ENCODE measurements around the gene GPR162. TPM values are rescaled to one million over a fixed set of nuclear protein-coding genes. Genes with fewer than 3 reads are reported as not detected.

Gene GPR162
- total RNA-seq, 1 donor from 2014 or later = 21.5 TPM

DNA sequence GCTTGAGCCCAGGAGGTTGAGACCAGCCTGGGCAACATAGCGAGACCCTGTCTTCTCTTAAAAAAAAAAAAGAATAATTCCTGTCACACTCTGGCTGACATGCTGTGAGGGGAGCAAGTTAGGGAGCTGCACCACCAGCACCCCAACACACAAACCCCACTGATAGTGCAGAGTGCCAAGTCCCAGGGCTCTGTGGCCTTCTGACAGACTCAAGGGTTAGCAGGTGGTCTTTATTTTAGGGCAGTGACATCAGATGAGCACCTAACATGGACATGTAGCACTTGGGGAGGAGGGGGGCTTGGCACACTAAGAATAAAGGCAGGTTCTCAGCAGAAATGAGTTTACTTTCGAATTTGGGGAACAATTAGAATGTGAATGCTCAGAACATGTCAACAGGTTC, 37.2 kb downstream of the GPR162 start:
- Histone ChIP-seq H3K36me3 (peaks cover 88% of the 10 kb centered on the region), H3K4me3 (no peak overlapping the region), H3K27me3 (ENCODE audit: low read depth) (no peaks in the 10 kb centered on the region), H3K4me1 (no peaks in the 10 kb centered on the region), H3K27ac (no peak overlapping the region), H3K9me3 (no peaks in the 10 kb centered on the region)
- intact Hi-C loops (cut with DNase I) = no loop called here
- ATAC-seq (no peak), DNase-seq (no peak)
- TF ChIP-seq, protein P1, sequence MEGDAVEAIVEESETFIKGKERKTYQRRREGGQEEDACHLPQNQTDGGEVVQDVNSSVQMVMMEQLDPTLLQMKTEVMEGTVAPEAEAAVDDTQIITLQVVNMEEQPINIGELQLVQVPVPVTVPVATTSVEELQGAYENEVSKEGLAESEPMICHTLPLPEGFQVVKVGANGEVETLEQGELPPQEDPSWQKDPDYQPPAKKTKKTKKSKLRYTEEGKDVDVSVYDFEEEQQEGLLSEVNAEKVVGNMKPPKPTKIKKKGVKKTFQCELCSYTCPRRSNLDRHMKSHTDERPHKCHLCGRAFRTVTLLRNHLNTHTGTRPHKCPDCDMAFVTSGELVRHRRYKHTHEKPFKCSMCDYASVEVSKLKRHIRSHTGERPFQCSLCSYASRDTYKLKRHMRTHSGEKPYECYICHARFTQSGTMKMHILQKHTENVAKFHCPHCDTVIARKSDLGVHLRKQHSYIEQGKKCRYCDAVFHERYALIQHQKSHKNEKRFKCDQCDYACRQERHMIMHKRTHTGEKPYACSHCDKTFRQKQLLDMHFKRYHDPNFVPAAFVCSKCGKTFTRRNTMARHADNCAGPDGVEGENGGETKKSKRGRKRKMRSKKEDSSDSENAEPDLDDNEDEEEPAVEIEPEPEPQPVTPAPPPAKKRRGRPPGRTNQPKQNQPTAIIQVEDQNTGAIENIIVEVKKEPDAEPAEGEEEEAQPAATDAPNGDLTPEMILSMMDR (IDR thresholded peaks at IDR 0.05) = no peak

DNA sequence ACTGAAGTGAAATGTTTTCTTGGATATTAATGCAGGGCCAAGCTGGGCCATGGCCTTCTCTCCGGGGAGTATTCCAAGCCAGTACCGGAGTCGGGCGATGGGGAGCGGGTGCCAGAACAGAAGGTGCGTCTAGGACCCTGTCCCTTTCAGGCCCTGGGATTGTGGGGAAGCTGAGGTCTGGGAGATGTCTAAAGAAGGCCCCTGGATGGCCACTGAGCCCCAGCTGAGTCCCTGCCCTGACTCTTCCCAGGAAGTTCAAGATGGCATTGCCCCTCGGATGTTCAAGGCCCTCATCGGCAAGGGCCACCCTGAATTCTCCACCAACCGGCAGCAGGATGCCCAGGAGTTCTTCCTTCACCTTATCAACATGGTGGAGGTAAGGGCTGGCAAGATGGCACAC, 38.5 kb downstream of the GPR162 start:
- peaks cover 100% of the 10 kb centered on the region for H3K36me3 ChIP-seq
- no peaks in the 10 kb centered on the region for H3K27me3 ChIP-seq (ENCODE audit: low read depth)
- no peak for DNase-seq
- no peak for ATAC-seq
- no peak overlapping the region for H3K4me3 ChIP-seq
- H3K9me3 ChIP-seq = no peaks in the 10 kb centered on the region
- no peak overlapping the region for H3K27ac ChIP-seq
- intact Hi-C loops (cut with DNase I) = no loop called here
- H3K4me1 ChIP-seq = no peaks in the 10 kb centered on the region
- TF ChIP-seq, protein P1 (IDR thresholded peaks at IDR 0.05) = no peak

DNA sequence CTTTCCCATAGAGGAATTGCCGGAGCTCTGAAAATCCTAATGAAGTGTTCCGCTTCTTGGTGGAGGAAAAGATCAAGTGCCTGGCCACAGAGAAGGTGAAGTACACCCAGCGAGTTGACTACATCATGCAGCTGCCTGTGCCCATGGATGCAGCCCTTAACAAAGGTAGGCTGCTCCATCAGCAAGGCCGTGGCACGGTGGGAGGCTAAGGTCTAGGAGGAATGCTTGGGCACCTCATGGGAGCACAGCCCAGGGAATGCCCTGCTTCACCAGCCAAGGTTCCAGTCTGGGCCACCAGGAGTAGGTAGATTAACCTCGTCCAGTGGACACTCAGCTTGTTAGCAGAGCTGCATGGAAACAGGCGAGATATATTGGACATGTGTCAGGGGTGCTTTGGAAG, 39.3 kb downstream of the GPR162 start:
- intact Hi-C loops (cut with DNase I) = no loop called here
- TF ChIP-seq, protein P1 (IDR thresholded peaks at IDR 0.05) = no peak
- no peaks in the 10 kb centered on the region for H3K27me3 ChIP-seq (ENCODE audit: low read depth)
- no peaks in the 10 kb centered on the region for H3K4me1 ChIP-seq
- ATAC-seq = no peak
- H3K36me3 ChIP-seq = peaks cover 99% of the 10 kb centered on the region
- H3K4me3 ChIP-seq = no peak overlapping the region
- no peak overlapping the region for H3K27ac ChIP-seq
- no peaks in the 10 kb centered on the region for H3K9me3 ChIP-seq
- no peak for DNase-seq

DNA sequence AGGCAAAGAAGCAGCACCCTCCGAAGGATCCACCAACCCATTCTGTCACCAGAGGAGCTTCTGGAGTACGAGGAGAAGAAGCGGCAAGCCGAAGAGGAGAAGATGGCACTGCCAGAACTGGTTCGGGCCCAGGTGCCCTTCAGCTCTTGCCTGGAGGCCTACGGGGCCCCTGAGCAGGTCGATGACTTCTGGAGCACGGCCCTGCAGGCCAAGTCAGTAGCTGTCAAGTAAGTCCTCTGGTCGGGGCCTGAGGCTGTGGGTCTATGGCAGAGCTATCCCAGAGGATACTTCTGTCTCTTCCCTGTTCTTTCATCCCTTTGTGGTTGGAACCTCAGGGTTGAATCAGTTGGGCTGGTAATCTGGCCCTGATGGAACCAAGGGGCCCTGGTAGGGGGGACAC, 39.8 kb downstream of the GPR162 start:
- ATAC-seq = no peak
- H3K36me3 ChIP-seq = peaks cover 96% of the 10 kb centered on the region
- intact Hi-C loops (cut with DNase I) = no loop called here

DNA sequence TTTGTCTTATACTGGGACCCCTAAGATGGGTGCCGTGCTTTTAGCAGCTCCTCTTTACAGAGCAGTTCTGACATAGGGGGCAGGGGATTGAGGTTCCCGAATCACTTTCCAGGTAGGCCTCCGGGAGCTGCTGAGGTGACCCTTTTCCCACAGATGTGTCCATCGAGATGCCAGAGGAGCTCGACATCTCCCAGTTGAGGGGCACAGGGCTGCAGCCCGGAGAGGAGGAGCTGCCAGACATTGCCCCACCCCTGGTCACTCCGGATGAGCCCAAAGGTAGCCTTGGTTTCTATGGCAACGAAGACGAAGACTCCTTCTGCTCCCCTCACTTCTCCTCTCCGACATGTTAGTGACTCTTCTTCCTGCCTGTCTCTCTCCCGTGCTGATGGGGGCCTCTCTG, 41.4 kb downstream of the GPR162 start:
- ATAC-seq (no peak), DNase-seq (no peak)
- Histone ChIP-seq H3K27ac (no peak overlapping the region), H3K9me3 (no peaks in the 10 kb centered on the region), H3K27me3 (ENCODE audit: low read depth) (no peaks in the 10 kb centered on the region), H3K4me3 (no peak overlapping the region), H3K36me3 (peaks cover 80% of the 10 kb centered on the region), H3K4me1 (peaks cover 5% of the 10 kb centered on the region)
- intact Hi-C loops (cut with DNase I) = no loop called here
- TF ChIP-seq, protein P1 (IDR thresholded peaks at IDR 0.05) = no peak

More for the DNA sequence above, 39.8 kb downstream of the GPR162 start:
- no peaks in the 10 kb centered on the region for H3K27me3 ChIP-seq (ENCODE audit: low read depth)
- H3K27ac ChIP-seq = no peak overlapping the region
- H3K4me1 ChIP-seq = no peaks in the 10 kb centered on the region
- no peak for DNase-seq
- TF ChIP-seq, protein P1 (IDR thresholded peaks at IDR 0.05) = no peak
- H3K9me3 ChIP-seq = no peaks in the 10 kb centered on the region
- H3K4me3 ChIP-seq = no peak overlapping the region

Measured in lower lobe of right lung (tissue), 2 donors.